GM23248 (cell line): ENCODE measurements around the gene ASCL2.

ENCODE experiments used
- EZH2 ChIP-seq: fragments of 200-600 bp; sonication (generic); IDR thresholded peaks from 2 replicates; pipeline ENCODE4 v1.6.1; 2018; ENCODE audit warnings: antibody characterized with exemption, mild to moderate bottlenecking; ENCODE audit not compliant: insufficient read depth, poor library complexity, severe bottlenecking
- EZH2phosphoT487 ChIP-seq: fragments of 200-600 bp; sonication (generic); IDR thresholded peaks from 2 replicates; pipeline ENCODE4 v1.6.1; 2018; ENCODE audit warnings: antibody characterized with exemption, moderate library complexity, mild to moderate bottlenecking, low read depth; ENCODE audit not compliant: insufficient read depth

- peak; percentile 69 for TF ChIP-seq EZH2
- no peak for TF ChIP-seq EZH2phosphoT487
These were observed 1.4 kb downstream of the ASCL2 start for GRCh38 chr11:2268729-2269600.
